A673 (cell line): ENCODE measurements around the gene TESK2. TPM values are rescaled to one million over a fixed set of nuclear protein-coding genes. Genes with fewer than 3 reads are reported as not detected.
A peak's percentile ranks its signal among the peaks of the same experiment; 100 is the strongest.

Experiments used
- BruUV-seq: library from RNA; stranded (reverse); fragments of 400-500 nt; replicated peaks from 2 replicates; lab custom pipeline; 2021; lab: Mats Ljungman, UMichigan
- CTCF ChIA-PET: fragments of 300-600 bp; sonication (Branson Sonifier 250); formaldehyde crosslinking; loops from one replicate; lab custom pipeline; 2022; ENCODE audit warnings: antibody characterized with exemption; lab: Charles Lee
- POLR2A ChIA-PET: fragments of 300-600 bp; sonication (Branson Sonifier 250); formaldehyde crosslinking; loops from one replicate; lab custom pipeline; 2022; ENCODE audit warnings: antibody characterized with exemption; ENCODE audit not compliant: low non-redundant PET; lab: Charles Lee
- DNase-seq: peaks from one replicate; pipeline ENCODE4 v3.0.0-alpha.2; 2015; ENCODE audit warnings: low spot score
- H3K27ac ChIP-seq: fragments of 200-600 bp; sonication (generic); 2 replicates; pipeline ENCODE4 v1.5.1; 2016; ENCODE audit warnings: mixed run types, low read depth, mild to moderate bottlenecking, mixed read lengths, antibody characterized with exemption, low read length; ENCODE audit not compliant: poor library complexity, severe bottlenecking
- H3K27me3 ChIP-seq: fragments of 200-600 bp; sonication (generic); replicated peaks from 2 replicates; pipeline ENCODE4 v1.6.1; 2017; ENCODE audit warnings: mixed run types, low read depth, mild to moderate bottlenecking, mixed read lengths, antibody characterized with exemption, low read length; ENCODE audit not compliant: insufficient read depth, poor library complexity
- H3K36me3 ChIP-seq: fragments of 200-600 bp; sonication (generic); 2 replicates; pipeline ENCODE4 v1.6.1; 2016; ENCODE audit warnings: mixed run types, mild to moderate bottlenecking, mixed read lengths, antibody characterized with exemption, low read length; ENCODE audit not compliant: insufficient read depth, poor library complexity, severe bottlenecking
- H3K4me1 ChIP-seq: fragments of 200-600 bp; sonication (generic); 2 replicates; pipeline ENCODE4 v1.6.1; 2017; ENCODE audit warnings: mixed run types, mild to moderate bottlenecking, mixed read lengths, antibody characterized with exemption, low read length; ENCODE audit not compliant: insufficient read depth, poor library complexity, severe bottlenecking
- H3K4me3 ChIP-seq: fragments of 200-600 bp; sonication (generic); 2 replicates; pipeline ENCODE4 v1.5.1; 2016; ENCODE audit warnings: low read depth, mixed run types, mild to moderate bottlenecking, mixed read lengths, low read length; ENCODE audit not compliant: poor library complexity, severe bottlenecking
- H3K9me3 ChIP-seq: fragments of 200-600 bp; sonication (generic); 2 replicates; pipeline ENCODE4 v1.6.1; 2016; ENCODE audit warnings: mixed run types, low read depth, mild to moderate bottlenecking, mixed read lengths, antibody characterized with exemption, low read length; ENCODE audit not compliant: poor library complexity, severe bottlenecking
- EZH2 ChIP-seq: fragments of 200-600 bp; sonication (generic); IDR thresholded peaks from 2 replicates; pipeline ENCODE4 v1.6.1; 2017; ENCODE audit warnings: borderline replicate concordance, low read depth, mild to moderate bottlenecking, mixed read lengths, antibody characterized with exemption, low read length; ENCODE audit not compliant: poor library complexity, severe bottlenecking
- intact Hi-C: fragments of 100-400 bp; cut with micrococcal nuclease; formaldehyde crosslinking; loops from one replicate; pipeline ENCODE4 v1.10.0; 2022; ENCODE audit not compliant: unreplicated experiment
- total RNA-seq: library from RNA; stranded (reverse); gene quantifications from 2 replicates; pipeline ENCODE4 v1.2.3, GENCODE V29; 2021
- TF ChIP-seq, protein P1 (sequence below): fragments of 300-800, 200-600 bp; sonication (generic); conservative IDR thresholded peaks from 2 replicates; pipeline ENCODE4 v1.5.1; 2017; ENCODE audit warnings: low read depth, mild to moderate bottlenecking, antibody characterized with exemption, low read length, moderate library complexity, mixed read lengths

TESK2 gene
- total RNA-seq, 1 experiment from 2014 or later, result 0.75 TPM

GRCh38 chr1:45512641-45513054 is 21.7 kb upstream of the TESK2 start:
- POLR2A ChIA-PET, result interaction anchor here (0.6 kb wide), 1 partner anchor 9 kb away, joined by 4 read pairs; the partner anchor contains the start of gene PRDX1
- no peak overlapping the region for H3K4me3 ChIP-seq
- DNase-seq, result peak; percentile 63
- H3K36me3 ChIP-seq, result peaks cover 90% of the 10 kb centered on the region
- TF ChIP-seq, protein P1, sequence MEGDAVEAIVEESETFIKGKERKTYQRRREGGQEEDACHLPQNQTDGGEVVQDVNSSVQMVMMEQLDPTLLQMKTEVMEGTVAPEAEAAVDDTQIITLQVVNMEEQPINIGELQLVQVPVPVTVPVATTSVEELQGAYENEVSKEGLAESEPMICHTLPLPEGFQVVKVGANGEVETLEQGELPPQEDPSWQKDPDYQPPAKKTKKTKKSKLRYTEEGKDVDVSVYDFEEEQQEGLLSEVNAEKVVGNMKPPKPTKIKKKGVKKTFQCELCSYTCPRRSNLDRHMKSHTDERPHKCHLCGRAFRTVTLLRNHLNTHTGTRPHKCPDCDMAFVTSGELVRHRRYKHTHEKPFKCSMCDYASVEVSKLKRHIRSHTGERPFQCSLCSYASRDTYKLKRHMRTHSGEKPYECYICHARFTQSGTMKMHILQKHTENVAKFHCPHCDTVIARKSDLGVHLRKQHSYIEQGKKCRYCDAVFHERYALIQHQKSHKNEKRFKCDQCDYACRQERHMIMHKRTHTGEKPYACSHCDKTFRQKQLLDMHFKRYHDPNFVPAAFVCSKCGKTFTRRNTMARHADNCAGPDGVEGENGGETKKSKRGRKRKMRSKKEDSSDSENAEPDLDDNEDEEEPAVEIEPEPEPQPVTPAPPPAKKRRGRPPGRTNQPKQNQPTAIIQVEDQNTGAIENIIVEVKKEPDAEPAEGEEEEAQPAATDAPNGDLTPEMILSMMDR, result peak; percentile 78
- TF ChIP-seq EZH2, result no peak
- no peaks in the 10 kb centered on the region for H3K27me3 ChIP-seq
- H3K4me1 ChIP-seq, result peaks cover 12% of the 10 kb centered on the region
- intact Hi-C loops, result loop anchor here (1.0 kb wide), 1 partner anchor 58 kb away; no protein-coding TSS in a partner anchor
- no peak overlapping the region for H3K27ac ChIP-seq
- BruUV-seq, result no TSS peak
- H3K9me3 ChIP-seq, result no peaks in the 10 kb centered on the region
- CTCF ChIA-PET, result interaction anchor here (1.1 kb wide), 1 partner anchor 20 kb away, joined by 3 read pairs; no protein-coding TSS in a partner anchor

- POLR2A ChIA-PET, result no interaction called here
- no peak for TF ChIP-seq EZH2
- TF ChIP-seq, protein P1, result no peak
- Histone ChIP-seq H3K36me3 (peaks cover 77% of the 10 kb centered on the region), H3K27me3 (no peaks in the 10 kb centered on the region), H3K4me1 (no peaks in the 10 kb centered on the region), H3K9me3 (no peaks in the 10 kb centered on the region), H3K4me3 (no peak overlapping the region), H3K27ac (no peak overlapping the region)
- intact Hi-C loops, result no loop called here
- CTCF ChIA-PET, result no interaction called here
- no peak for DNase-seq
- no TSS peak for BruUV-seq
Observed at GRCh38 chr1:45510972-45511527, 20.1 kb upstream of the TESK2 start.

DNA sequence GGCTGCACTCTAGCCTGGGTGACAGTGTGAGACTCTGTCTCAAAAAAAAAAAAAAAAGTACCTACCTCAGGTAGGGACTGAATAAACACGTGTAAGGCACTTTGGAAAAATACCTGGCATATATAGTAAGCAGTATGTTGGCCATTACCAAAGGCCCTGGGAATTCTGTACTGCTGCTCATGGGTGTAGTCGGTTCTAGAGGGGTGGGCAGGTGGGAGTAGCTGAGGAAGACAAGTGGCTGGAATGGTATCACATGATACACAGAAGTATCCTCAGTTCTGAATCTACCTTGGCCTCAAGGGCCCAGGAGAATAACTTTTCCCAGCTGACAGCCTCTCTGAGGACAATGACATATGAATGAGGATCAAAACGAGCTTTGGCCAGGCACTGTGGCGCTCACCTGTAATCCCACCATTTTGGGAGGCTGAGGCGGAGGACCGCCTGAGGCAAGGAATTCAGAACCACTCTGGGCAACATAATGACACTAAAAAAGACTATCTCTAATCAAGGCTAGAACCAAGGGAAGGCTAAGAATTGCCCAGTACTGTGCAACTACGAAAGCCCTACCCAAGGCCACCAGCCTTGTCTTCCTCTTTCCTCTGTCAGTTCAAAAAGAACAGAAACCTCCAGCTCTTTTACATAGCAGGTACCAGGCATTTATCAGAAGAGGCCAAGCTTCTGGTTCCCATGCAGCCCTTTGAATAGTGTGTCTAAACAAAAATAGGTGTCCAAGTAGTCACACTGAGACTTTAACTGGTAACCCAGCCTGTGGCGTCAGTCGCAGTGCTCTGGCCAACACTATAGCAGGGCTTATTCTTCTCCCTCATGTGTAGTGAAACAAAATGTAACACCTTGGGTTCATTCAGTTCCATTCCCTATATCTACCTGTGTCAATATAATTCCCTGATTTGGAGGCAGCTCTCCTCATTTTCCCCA is 19.3 kb upstream of the TESK2 start:
- CTCF ChIA-PET, result no interaction called here
- H3K27ac ChIP-seq, result no peak overlapping the region
- no peak overlapping the region for H3K4me3 ChIP-seq
- intact Hi-C loops, result no loop called here
- TF ChIP-seq EZH2, result no peak
- TF ChIP-seq, protein P1, result no peak
- DNase-seq, result no peak
- BruUV-seq, result TSS peak; percentile 18
- no peaks in the 10 kb centered on the region for H3K4me1 ChIP-seq
- H3K9me3 ChIP-seq, result no peaks in the 10 kb centered on the region
- POLR2A ChIA-PET, result no interaction called here
- H3K27me3 ChIP-seq, result no peaks in the 10 kb centered on the region
- peaks cover 70% of the 10 kb centered on the region for H3K36me3 ChIP-seq
